Lower leg skin (tissue), 3 donors: ENCODE data around the gene RMND5B.

Experiments
- POLR2A ChIP-seq, 2 donors: fragments of 450-650 bp; IDR thresholded peaks; one replicate each; pipeline ENCODE4 v1.6.1; 2016 to 2017; ENCODE audit warnings: antibody characterized with exemption in 2 of 2, mild to moderate bottlenecking in 1 of 2, moderate library complexity in 1 of 2
- TF ChIP-seq, protein P1 (sequence below), 3 donors: fragments of 450-650 bp; IDR thresholded peaks; one replicate each; pipeline ENCODE4 v1.5.1; 2016; ENCODE audit warnings: antibody characterized with exemption in 3 of 3, mild to moderate bottlenecking in 3 of 3, moderate library complexity in 2 of 3

DNA sequence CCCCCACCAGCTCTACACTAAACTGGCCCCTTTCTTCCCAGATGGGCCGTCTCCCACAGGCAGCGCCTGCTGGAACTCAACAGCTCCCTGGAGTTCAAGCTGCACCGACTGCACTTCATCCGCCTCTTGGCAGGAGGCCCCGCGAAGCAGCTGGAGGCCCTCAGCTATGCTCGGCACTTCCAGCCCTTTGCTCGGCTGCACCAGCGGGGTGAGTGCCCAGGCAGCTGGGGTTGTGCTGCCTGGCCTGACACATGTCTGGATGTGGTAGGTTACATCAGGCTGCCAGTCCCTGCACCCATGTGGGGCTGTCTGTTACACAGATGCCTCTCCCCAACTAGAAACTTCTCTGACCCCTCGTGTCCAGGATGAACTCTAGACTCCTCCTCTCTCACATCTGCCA is 13.1 kb downstream of the RMND5B start:
- TF ChIP-seq, protein P1, sequence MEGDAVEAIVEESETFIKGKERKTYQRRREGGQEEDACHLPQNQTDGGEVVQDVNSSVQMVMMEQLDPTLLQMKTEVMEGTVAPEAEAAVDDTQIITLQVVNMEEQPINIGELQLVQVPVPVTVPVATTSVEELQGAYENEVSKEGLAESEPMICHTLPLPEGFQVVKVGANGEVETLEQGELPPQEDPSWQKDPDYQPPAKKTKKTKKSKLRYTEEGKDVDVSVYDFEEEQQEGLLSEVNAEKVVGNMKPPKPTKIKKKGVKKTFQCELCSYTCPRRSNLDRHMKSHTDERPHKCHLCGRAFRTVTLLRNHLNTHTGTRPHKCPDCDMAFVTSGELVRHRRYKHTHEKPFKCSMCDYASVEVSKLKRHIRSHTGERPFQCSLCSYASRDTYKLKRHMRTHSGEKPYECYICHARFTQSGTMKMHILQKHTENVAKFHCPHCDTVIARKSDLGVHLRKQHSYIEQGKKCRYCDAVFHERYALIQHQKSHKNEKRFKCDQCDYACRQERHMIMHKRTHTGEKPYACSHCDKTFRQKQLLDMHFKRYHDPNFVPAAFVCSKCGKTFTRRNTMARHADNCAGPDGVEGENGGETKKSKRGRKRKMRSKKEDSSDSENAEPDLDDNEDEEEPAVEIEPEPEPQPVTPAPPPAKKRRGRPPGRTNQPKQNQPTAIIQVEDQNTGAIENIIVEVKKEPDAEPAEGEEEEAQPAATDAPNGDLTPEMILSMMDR (IDR thresholded peaks at IDR 0.05) = no peak
- TF ChIP-seq POLR2A (IDR thresholded peaks at IDR 0.05) = no peak
